ENCODE data around the gene CT55. TPM values are rescaled to one million over a fixed set of nuclear protein-coding genes. Genes with fewer than 3 reads are reported as not detected.
"Not testable (repeated sequence)": the region's sequence is repeated elsewhere in the genome, so short reads cannot be mapped to it uniquely, and the experiment has no call there.

CT55 gene, protein sequence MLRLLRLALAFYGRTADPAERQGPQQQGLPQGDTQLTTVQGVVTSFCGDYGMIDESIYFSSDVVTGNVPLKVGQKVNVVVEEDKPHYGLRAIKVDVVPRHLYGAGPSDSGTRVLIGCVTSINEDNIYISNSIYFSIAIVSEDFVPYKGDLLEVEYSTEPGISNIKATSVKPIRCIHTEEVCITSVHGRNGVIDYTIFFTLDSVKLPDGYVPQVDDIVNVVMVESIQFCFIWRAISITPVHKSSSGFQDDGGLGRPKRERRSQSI
- total RNA-seq = not detected
- polyA plus RNA-seq = not detected
- long read RNA-seq, donor 1 = 0 reads
- long read RNA-seq, donor 2 = 0 reads
- long read RNA-seq, donor 3 = 0 reads
- long read RNA-seq, donor 4 = 0 reads

- ATAC-seq (no peak), DNase-seq (no peak)
- whole genome bisulfite sequencing = 93% methylated on average over 27 of the region's 27 CpGs
- H3K27ac ChIP-seq (ENCODE audit: low read length) = no peak within 1 kb of the TSS
- intact Hi-C loops (cut with DNase I) = no loop called here
- H3K27me3 ChIP-seq (ENCODE audit: control insufficient read depth, insufficient read depth) = no peaks in the 10 kb centered on the region
- no peaks in the 10 kb centered on the region for H3K4me1 ChIP-seq (ENCODE audit: control insufficient read depth, insufficient read depth, low read length)
- no peak within 1 kb of the TSS for H3K4me3 ChIP-seq (ENCODE audit: low read length)
- H3K9me3 ChIP-seq (ENCODE audit: control insufficient read depth, low read length) = no peaks in the 10 kb centered on the region
Observed at GRCh38 chrX:135170877-135171519, at the start of gene CT55. TSS of gene CT55 (minus strand) at chrX:135171398. CDS start at chrX:135171171, 227 bp downstream.

GRCh38 chrX:135213200-135213844, 42.1 kb upstream of the CT55 start:
- ATAC-seq = no peak
- Histone ChIP-seq H3K9me3 (ENCODE audit: control insufficient read depth, low read length) (no peaks in the 10 kb centered on the region), H3K27ac (ENCODE audit: low read length) (no peak overlapping the region), H3K4me3 (ENCODE audit: low read length) (no peak overlapping the region), H3K27me3 (ENCODE audit: control insufficient read depth, insufficient read depth) (no peaks in the 10 kb centered on the region), H3K4me1 (ENCODE audit: control insufficient read depth, insufficient read depth, low read length) (no peaks in the 10 kb centered on the region)
- WGBS = 87% methylated on average over 8 of the region's 8 CpGs
- DNase-seq = no peak
- intact Hi-C loops (cut with DNase I) = no loop called here

DNA sequence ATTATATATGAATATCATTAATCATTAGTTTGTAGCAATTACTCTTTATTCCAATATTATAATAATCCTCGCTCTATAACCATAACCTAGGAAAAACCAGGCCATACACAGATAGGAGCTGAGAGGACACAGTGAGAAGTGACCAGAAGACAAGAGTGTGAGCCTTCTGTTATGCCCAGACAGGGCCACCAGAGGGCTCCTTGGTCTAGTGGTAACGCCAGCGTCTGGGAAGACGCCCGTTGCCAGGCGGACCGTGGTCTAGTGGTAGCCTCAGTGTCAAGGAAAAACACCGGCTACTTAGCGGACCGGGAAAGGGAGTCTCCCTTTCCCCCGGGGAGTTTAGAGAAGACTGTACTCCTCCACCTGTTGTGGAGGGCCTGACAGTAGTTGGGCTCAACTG, 35.2 kb upstream of the CT55 start:
- H3K4me3 ChIP-seq (ENCODE audit: low read length); H3K4me1 ChIP-seq (ENCODE audit: control insufficient read depth, insufficient read depth, low read length); H3K27me3 ChIP-seq (ENCODE audit: control insufficient read depth, insufficient read depth); intact Hi-C loops (cut with DNase I); H3K9me3 ChIP-seq (ENCODE audit: control insufficient read depth, low read length); H3K27ac ChIP-seq (ENCODE audit: low read length); ATAC-seq: not testable (repeated sequence)
- 28% methylated on average over 11 of the region's 11 CpGs for WGBS
- peak in 2 of 3 donors; percentile 22 to 70 for DNase-seq

DNA sequence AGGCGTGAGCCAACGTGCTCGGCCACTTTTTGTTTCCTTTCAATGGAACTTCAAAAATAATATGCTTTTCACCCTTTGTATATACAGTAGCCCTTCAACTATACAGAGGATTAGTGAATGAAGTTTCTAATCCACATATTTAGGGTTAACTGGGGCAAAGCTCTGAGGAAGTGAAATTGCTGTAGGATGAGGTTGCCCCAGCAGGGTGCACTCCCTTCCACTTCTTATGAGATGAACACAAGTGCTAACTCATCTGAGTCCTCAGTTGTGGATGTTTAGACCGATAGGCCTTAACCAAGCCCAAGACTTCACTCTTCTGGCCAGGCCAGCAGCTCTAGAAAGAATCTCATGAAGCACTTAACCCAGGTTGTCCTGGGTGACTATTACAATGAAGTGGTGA, 29.1 kb upstream of the CT55 start:
- Histone ChIP-seq H3K9me3 (ENCODE audit: control insufficient read depth, low read length) (no peaks in the 10 kb centered on the region), H3K27ac (ENCODE audit: low read length) (no peak overlapping the region), H3K4me1 (ENCODE audit: control insufficient read depth, insufficient read depth, low read length) (no peaks in the 10 kb centered on the region), H3K27me3 (ENCODE audit: control insufficient read depth, insufficient read depth) (no peaks in the 10 kb centered on the region), H3K4me3 (ENCODE audit: low read length) (no peak overlapping the region)
- ATAC-seq (no peak), DNase-seq (no peak)
- WGBS = 73% methylated on average over 4 of the region's 4 CpGs
- intact Hi-C loops (cut with DNase I) = no loop called here

DNA sequence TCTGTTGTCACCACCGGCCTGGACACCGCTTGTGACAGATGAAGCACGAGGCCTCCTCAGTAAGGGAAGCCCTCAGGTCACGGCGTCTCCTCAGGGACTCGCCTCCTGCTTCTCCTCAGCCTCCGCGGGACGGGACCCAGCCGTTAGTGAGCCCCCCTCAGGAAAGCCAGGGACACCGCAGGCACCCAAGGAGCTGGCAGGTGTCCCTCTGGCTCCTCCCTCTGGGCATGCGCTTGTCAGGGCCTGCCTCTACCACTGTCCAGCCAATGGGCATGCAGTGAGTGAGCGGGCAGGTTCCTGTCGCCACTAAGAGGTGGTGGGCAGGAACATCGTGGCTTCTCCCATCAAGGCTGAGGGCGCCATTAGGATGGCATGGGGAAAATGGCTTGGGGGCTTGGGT, 23.5 kb upstream of the CT55 start:
- intact Hi-C loops (cut with DNase I) = no loop called here
- Histone ChIP-seq H3K4me1 (ENCODE audit: control insufficient read depth, insufficient read depth, low read length) (no peaks in the 10 kb centered on the region), H3K4me3 (ENCODE audit: low read length) (no peak overlapping the region), H3K9me3 (ENCODE audit: control insufficient read depth, low read length) (no peaks in the 10 kb centered on the region), H3K27ac (ENCODE audit: low read length) (no peak overlapping the region), H3K27me3 (ENCODE audit: control insufficient read depth, insufficient read depth) (no peaks in the 10 kb centered on the region)
- ATAC-seq = no peak
- 84% methylated on average over 16 of the region's 16 CpGs for WGBS
- no peak for DNase-seq

- Histone ChIP-seq H3K9me3 (ENCODE audit: control insufficient read depth, low read length) (no peaks in the 10 kb centered on the region), H3K4me1 (ENCODE audit: control insufficient read depth, insufficient read depth, low read length) (no peaks in the 10 kb centered on the region), H3K27ac (ENCODE audit: low read length) (no peak overlapping the region), H3K4me3 (ENCODE audit: low read length) (no peak overlapping the region), H3K27me3 (ENCODE audit: control insufficient read depth, insufficient read depth) (no peaks in the 10 kb centered on the region)
- 64% methylated on average over 6 of the region's 6 CpGs for WGBS
- DNase-seq = no peak
- no peak for ATAC-seq
- intact Hi-C loops (cut with DNase I) = no loop called here
Observed at GRCh38 chrX:135193740-135194139, 22.5 kb upstream of the CT55 start.

GRCh38 chrX:135191838-135192237, 20.6 kb upstream of the CT55 start:
- no peaks in the 10 kb centered on the region for H3K9me3 ChIP-seq (ENCODE audit: control insufficient read depth, low read length)
- H3K4me3 ChIP-seq (ENCODE audit: low read length) = no peak overlapping the region
- ATAC-seq (no peak), DNase-seq (no peak)
- no peaks in the 10 kb centered on the region for H3K4me1 ChIP-seq (ENCODE audit: control insufficient read depth, insufficient read depth, low read length)
- intact Hi-C loops (cut with DNase I) = no loop called here
- H3K27ac ChIP-seq (ENCODE audit: low read length) = no peak overlapping the region
- WGBS = 58% methylated on average over 3 of the region's 3 CpGs
- H3K27me3 ChIP-seq (ENCODE audit: control insufficient read depth, insufficient read depth) = no peaks in the 10 kb centered on the region

DNA sequence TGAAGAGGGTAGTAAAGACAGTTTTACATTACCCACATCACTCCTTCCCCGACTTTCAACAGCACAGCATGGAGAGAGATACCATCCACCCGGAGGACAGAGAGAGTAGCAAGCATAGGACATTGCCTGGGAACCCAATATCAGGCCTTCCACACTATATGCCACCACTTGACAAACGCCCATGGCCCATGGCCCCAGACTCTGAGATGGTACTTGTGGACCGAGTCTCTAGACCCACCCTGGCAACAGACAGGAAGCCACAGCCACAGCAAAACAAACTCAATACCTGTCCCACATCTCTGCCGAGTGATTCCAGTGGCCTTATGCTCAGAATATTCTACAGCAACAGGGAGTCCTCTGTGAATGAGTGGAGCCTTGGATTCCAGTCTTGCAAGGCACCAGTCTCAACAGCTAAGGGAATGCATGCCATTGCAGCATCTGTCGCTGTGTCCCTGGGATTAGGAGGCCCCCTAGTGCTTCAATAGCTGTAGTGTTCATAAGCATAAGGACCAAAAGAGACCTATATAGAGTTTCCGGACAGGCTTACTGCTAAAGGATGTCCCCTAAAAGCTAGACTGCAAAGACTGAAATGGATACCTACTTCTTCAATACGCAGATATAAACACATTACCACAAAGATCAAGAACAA, 14.7 kb upstream of the CT55 start:
- intact Hi-C loops (cut with DNase I) = no loop called here
- H3K4me1 ChIP-seq (ENCODE audit: control insufficient read depth, insufficient read depth, low read length) = no peaks in the 10 kb centered on the region
- 41% methylated on average over 8 of the region's 8 CpGs for WGBS

DNA sequence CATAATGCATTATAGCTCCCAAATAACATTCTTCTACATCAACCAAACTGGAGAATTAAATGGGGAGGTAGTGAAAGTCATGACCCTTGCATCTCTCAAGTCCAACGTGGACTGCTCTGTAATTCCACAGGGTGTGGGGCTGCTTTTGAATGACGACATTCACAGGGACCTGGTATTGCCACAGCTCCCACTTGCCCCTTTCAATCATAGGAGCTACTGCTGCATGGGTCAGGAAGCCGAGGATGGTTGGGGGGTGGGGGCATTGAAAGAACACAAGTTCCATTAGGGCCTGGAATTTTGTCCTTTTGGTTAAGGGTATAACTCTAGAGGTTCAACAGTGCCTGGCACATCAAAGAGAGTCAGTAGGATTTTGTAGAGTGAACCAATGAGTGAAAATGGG, 7.4 kb upstream of the CT55 start:
- ATAC-seq = no peak
- H3K4me3 ChIP-seq (ENCODE audit: low read length) = no peak overlapping the region
- H3K4me1 ChIP-seq (ENCODE audit: control insufficient read depth, insufficient read depth, low read length) = no peaks in the 10 kb centered on the region
- no peak overlapping the region for H3K27ac ChIP-seq (ENCODE audit: low read length)
- intact Hi-C loops (cut with DNase I) = no loop called here
- H3K9me3 ChIP-seq (ENCODE audit: control insufficient read depth, low read length) = no peaks in the 10 kb centered on the region
- H3K27me3 ChIP-seq (ENCODE audit: control insufficient read depth, insufficient read depth) = no peaks in the 10 kb centered on the region
- DNase-seq = no peak
- 76% methylated on average over 3 of the region's 3 CpGs for WGBS

More for the DNA sequence above, 14.7 kb upstream of the CT55 start:
- Histone ChIP-seq H3K27me3 (ENCODE audit: control insufficient read depth, insufficient read depth) (no peaks in the 10 kb centered on the region), H3K27ac (ENCODE audit: low read length) (no peak overlapping the region), H3K4me3 (ENCODE audit: low read length) (no peak overlapping the region), H3K9me3 (ENCODE audit: control insufficient read depth, low read length) (no peaks in the 10 kb centered on the region)
- DNase-seq = peak in 1 of 3 donors; percentile 27
- ATAC-seq = peak in 1 of 2 donors; percentile 81

GRCh38 chrX:135170468-135170867, 730 bp downstream of the CT55 start:
- intact Hi-C loops (cut with DNase I) = no loop called here
- Histone ChIP-seq H3K9me3 (ENCODE audit: control insufficient read depth, low read length) (no peaks in the 10 kb centered on the region), H3K4me3 (ENCODE audit: low read length) (no peak overlapping the region), H3K27me3 (ENCODE audit: control insufficient read depth, insufficient read depth) (no peaks in the 10 kb centered on the region), H3K4me1 (ENCODE audit: control insufficient read depth, insufficient read depth, low read length) (no peaks in the 10 kb centered on the region), H3K27ac (ENCODE audit: low read length) (no peak overlapping the region)
- WGBS = 90% methylated on average over 10 of the region's 10 CpGs
- DNase-seq (no peak), ATAC-seq (no peak)

GRCh38 chrX:135169534-135169933, 1.7 kb downstream of the CT55 start:
- H3K4me1 ChIP-seq (ENCODE audit: control insufficient read depth, insufficient read depth, low read length); H3K27ac ChIP-seq (ENCODE audit: low read length); H3K9me3 ChIP-seq (ENCODE audit: control insufficient read depth, low read length); H3K27me3 ChIP-seq (ENCODE audit: control insufficient read depth, insufficient read depth); ATAC-seq; DNase-seq; H3K4me3 ChIP-seq (ENCODE audit: low read length); intact Hi-C loops (cut with DNase I): not testable (repeated sequence)
- 62% methylated on average over 3 of the region's 3 CpGs for WGBS

All from right cardiac atrium (tissue), 5 donors.